GM18505 (cell line): ENCODE results near the gene MFSD1.
"Not testable (repeated sequence)": the region's sequence is repeated elsewhere in the genome, so short reads cannot be mapped to it uniquely, and the experiment has no call there.

Experiments
- ATAC-seq: cut with Tn5 transposase; IDR thresholded peaks from one replicate; pipeline ENCODE4 v1.9.1; 2021; ENCODE audit not compliant: unreplicated experiment
- POLR2A ChIP-seq: IDR thresholded peaks from 4 replicates; pipeline ENCODE4 v1.6.1; 2011; ENCODE audit warnings: borderline replicate concordance; ENCODE audit not compliant: insufficient read depth, insufficient read length; ENCODE audit errors: extremely low read depth

The MFSD1 gene

DNA sequence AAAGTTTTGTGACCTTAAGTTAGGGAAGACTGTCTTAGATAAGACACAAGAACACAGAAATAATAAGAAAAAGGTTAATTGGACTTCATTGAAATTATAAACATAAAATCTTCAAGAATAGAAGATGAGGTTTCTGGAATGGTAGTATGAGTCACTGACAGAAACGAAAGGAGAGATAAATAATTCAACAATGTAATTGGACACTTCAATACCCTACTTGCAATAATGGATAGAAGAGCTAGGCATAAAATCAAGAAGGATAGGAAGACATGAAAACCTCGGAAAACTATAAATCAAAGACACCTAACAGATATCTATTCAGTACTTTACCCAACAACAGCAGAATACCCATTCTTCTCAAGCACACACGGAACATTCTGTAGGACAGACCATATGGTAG, 15.9 kb upstream of the MFSD1 start:
- TF ChIP-seq POLR2A = no peak

DNA sequence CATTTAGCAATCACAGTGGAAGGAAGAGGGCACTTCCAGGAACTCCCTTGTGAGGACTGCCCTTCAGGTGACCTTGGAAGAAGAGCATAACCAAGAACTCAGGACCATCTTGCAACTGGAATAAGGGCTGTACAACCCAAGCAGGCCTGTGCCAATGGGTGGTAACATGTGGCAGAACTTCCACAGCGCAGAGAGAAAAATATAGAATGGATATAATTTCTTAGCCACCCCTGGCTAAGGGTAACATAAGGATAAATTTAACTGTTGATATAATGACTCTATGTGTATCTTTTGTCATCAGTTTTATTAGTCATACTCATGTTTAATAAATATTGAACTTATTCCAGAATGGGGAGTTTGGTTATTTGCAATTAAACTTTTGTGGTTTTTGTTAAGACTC, 13.4 kb upstream of the MFSD1 start:
- no peak for TF ChIP-seq POLR2A
- no peak for ATAC-seq

More for the DNA sequence above, 15.9 kb upstream of the MFSD1 start:
- ATAC-seq = no peak

DNA sequence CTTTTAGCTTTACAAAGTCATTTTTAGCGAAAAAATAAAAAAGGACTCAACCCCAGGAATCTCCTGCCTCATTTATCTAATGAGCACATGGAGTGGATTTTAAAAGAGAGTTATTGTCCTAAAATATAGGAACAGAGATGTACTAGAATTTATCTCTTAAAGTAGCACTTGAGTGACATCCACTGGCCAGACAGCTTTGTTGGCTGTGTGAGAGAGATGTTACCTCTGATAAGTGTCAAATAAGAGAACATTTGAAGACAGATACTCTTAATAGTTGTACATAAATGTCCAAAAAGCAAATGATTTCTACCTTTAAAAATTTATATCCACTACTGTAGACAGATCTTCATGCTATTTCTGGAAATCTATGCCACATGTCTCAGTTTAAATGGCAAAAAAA, 12.3 kb upstream of the MFSD1 start:
- no peak for TF ChIP-seq POLR2A
- ATAC-seq = peak; percentile 47

DNA sequence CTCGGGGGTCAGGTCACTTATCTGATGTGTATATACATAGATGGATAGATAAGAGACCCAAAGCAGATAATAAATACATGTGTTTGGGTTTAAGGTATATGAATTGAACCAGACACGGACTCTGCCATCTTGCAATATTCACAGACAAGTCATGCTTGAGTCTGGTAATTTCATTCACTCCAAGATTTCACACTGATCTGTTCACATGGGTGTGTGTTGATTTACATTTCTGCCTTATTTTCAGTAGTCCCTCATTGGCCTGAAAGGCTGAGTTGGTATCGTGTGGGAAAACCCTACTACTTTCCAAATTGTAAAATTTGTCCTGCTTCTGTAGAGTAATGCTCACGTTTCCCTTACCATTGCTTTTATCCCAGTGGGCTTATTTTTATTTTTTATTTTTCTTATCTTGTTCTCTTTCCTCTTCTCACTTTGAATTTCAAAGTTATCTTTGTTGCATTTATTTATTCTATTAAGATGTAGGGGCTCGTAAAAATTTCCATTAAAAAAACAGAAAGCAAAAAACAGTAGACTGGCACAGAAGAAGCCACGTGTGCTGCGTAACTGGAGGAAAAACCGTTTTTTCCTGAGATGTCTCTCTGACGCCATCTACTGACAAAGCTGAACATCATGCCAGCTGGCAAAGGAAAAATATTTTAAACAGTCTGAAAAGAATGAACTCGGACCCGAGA, 10.8 kb upstream of the MFSD1 start:
- no peak for TF ChIP-seq POLR2A
- ATAC-seq = no peak

DNA sequence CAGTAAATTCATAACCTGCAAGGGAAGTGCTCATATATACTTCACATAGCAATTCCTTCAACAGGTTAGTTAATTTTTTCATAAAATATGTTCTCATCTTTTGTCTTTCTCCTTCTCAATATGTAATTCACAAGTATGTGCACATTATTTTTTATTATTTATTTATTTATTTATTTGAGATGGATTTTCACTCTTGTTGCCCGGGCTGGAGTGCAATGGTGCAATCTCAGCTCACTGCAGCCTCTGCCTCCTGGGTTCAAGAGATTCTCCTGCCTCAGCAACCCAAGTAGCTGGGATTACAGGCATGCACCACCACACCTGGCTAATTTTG, 10.3 kb upstream of the MFSD1 start:
- not testable (repeated sequence) for ATAC-seq

DNA sequence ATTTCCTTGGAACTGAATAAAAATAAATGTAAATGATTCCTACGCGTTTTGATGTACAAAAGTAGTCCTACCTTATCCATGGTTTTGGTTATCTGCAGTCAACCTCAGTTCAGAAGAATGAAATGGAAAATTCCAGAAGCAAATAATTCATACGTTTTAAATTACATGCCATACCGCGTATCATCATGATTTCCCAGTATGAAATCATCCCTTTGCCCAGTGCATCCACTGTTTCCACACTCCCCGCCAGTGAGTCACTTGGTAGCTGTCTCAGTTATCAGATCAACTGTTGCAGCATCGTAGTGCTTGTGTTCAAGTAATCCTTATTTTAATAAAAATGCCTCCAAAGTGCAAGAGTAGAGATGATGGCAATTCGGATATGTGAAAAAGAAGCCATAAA, 9.1 kb upstream of the MFSD1 start:
- ATAC-seq = no peak
- TF ChIP-seq POLR2A = no peak

DNA sequence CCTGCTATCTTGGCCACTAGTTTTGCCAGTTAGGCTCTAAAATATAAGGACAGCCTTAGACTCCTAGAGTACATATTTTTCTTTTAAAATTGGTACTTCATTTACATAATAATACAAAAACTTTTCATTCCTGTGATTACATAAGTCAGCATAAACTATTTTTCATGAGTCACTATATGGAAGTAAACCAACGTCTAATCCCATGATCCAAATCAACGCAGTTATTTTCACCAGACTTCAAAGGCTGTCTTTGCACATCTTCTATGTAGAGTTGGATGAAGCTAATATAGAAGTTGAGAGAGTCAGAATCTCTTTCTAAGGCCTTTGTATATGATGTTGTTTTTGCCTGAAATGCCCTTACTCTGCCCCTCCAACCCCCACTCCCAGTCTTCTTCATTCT, 7.6 kb upstream of the MFSD1 start:
- no peak for ATAC-seq
- no peak for TF ChIP-seq POLR2A

DNA sequence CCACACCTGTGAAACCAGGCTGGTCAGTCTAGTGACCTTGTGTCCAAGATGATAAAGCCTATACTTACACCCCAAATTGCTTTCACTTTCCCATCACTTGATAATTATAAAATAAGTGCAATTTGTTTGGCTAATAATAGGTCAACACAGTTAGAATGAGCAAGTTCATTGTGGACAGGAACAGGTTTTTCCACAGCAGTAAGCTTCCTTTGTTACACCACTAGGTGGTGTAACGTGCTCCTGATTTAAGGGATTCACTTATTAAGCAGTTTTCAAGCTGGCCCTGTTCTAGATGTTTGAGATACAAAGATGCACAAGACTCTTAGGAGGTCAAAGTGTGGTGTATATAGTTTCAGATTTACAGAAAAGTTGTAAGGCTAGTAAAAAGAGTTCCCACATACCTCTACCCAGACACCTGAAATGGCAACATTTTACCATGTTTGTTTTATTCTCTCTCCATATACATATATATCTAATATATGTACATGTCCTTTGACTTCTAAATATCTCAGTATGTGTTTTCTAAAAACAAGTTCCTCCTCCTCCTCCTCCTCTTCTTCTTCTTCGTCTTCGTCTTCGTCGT, 6.8 kb upstream of the MFSD1 start:
- no peak for TF ChIP-seq POLR2A
- peak; percentile 42 for ATAC-seq

DNA sequence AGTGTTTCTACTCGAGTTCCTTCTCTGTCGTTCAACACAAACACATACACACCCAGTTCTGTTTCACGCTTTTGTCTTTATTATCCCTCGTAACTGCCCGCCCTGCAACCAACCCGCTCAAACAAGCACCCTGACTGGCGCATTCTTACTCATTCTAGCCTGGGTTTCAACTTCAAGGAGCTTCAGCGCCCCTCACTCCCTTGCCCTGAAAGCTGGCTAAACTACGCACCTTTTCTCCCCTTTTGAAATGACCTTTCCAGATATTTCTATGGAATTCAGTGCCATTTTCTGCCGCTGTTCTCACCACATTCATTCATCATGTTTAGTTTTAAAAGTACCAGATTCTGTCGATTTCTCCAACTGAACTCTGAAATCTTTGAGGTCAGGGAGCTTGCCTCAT, 653 bp upstream of the MFSD1 start:
- no peak for ATAC-seq
- TF ChIP-seq POLR2A = no peak

DNA sequence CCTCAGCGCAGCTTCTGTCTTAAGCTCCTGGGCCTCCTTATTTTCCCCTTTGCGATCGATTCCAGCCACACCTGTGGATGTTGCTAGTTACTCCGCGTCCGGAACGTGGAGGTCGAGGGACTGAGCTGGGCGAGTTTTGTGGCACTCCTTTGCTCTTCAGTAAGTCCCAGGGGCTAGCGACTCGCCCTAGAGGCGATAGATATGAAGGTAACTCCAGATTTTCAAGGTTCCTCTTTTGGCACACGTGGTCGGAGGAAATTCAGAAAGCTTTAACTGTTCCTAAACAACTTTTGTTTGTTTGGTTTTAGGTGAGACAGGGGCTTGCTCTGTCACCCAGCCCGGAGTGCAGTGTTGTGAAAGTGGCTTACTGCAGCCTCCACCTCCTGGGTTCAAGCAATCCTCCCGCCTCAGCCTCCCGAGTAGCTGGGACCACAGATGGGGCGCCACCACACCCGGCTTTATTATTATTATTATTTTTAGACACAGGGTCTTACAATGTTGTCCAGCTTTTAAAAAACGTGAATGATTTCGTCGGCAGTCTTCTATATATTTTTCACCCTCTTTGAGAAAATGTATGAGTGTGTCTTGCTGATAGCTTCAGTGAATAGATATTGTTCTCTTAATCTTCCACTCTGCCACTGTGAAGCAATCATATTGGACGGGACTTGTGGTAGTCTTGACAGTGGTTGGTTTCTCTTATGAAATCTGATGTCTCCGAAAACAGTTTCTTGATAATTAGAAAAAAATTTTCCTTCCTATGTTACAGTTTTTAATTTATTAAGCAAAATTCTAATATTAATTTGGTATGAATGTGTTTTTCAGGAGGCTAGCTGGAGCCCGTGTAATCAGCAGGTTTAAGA, 785 bp downstream of the MFSD1 start:
- ATAC-seq = peak; percentile 28
- TF ChIP-seq POLR2A = no peak

DNA sequence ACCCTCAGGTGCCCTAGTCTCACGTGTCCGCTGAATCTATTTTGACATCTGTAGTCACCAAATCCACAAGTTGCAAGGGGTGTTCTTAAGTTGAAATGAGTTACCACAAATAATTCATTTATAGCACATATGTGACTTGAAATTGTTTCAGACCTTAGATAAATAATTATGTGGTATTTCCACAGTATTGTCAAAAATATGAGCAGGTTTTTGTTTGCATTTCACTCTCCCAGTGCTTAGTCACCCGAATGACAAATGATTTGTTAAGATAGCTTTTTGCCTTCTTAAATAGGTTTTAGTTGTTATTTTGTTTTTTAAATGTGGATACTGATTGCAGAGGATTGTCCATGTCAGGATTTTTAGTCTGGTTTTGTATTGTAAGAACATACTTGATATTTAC, 2.6 kb downstream of the MFSD1 start:
- no peak for ATAC-seq
- TF ChIP-seq POLR2A = no peak

DNA sequence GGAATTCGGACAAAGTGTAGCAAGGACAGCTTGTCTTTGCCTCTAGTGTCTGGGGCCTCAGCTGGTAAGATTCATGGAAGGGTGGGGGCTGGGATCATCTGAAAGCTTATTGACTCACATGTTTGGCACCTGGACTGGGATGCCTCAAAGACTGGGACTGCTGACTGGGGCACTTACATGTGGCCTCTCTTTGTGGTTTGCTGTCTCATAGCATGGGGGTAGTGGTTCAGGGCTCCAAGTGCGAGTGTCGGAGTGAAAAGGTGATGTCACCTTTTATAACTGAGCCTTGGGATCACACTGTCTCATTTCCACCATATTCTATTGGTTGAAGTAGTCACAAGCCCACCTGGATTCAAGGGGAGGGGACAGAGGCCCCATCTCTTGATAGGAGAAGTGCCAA, 6.8 kb downstream of the MFSD1 start:
- no peak for ATAC-seq
- TF ChIP-seq POLR2A = no peak

DNA sequence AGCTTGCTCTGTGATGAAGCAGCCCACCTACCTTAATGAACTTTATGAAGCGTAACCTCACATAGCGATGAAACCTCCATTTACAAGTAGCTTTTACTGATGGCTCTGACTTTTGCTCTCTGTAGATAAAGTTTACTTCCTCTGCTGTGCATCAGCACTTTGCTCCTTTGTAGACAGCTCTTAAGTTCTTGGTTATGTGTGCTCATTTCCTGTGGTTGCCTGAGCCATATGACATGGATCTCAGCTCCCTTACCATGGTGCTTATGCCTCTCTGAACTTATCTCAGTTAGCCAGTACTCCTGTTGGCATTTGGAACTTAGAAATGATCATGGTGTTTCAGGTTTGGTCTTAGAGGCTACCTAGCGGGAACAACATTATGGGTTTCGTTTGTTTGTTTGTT, 7.8 kb downstream of the MFSD1 start:
- ATAC-seq = no peak
- no peak for TF ChIP-seq POLR2A
